Panc1 (cell line): ENCODE measurements around the gene MLST8.

ENCODE experiments used
- POLR2AphosphoS5 ChIP-seq: IDR thresholded peaks from 2 replicates; pipeline ENCODE4 v1.6.1; 2012; ENCODE audit warnings: mild to moderate bottlenecking, low read depth, low read length, moderate library complexity
- TF ChIP-seq, protein P1 (sequence below): fragments of 450-650 bp; IDR thresholded peaks from 2 replicates; pipeline ENCODE4 v1.5.1; 2017; ENCODE audit warnings: mild to moderate bottlenecking

DNA sequence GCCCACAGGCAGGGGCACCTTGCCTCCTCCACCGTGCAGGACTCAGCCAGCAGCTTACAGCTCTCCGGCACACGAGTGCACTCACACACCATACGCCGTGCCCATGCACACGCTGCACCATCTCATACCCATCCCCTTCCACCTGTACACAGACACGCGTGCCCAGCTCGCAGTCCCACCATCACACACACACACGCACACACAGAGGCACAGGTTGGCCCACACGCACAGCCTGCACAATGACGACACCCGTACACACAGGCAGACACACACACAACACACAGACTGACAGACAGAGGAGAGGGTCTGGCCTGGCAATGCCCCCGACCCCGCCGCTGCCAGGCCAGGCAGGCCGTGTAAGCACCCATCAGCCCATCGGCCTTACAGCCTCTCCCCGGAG is 20.9 kb upstream of the MLST8 start:
- TF ChIP-seq, protein P1, sequence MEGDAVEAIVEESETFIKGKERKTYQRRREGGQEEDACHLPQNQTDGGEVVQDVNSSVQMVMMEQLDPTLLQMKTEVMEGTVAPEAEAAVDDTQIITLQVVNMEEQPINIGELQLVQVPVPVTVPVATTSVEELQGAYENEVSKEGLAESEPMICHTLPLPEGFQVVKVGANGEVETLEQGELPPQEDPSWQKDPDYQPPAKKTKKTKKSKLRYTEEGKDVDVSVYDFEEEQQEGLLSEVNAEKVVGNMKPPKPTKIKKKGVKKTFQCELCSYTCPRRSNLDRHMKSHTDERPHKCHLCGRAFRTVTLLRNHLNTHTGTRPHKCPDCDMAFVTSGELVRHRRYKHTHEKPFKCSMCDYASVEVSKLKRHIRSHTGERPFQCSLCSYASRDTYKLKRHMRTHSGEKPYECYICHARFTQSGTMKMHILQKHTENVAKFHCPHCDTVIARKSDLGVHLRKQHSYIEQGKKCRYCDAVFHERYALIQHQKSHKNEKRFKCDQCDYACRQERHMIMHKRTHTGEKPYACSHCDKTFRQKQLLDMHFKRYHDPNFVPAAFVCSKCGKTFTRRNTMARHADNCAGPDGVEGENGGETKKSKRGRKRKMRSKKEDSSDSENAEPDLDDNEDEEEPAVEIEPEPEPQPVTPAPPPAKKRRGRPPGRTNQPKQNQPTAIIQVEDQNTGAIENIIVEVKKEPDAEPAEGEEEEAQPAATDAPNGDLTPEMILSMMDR, result no peak
- no peak for TF ChIP-seq POLR2AphosphoS5
